ENCODE data around the gene PHLDB2.

PHLDB2 gene

DNA sequence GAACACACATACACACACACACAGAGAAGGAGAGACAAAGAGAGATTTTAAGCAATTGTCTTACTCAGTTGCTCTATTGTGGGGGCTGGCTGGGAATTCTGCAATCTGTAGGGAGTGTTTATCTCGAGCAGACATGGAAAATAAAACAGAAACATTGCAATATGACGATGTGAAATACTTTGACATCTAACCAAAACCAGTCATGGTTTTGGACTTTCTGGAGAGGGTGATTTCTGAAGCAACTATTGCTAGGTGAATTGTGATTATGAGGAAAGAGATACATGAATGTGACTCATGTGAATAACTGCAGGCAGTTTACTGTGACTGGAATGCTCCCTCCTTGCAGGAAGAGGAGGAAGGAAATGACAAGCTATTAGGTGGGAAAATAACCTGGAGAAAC is 12.3 kb upstream of the PHLDB2 start:
- in situ Hi-C loops (cut with HindIII; ENCODE audit: low sequenced_read_pairs) = no loop called here
- no peak for DNase-seq (ENCODE audit: low read depth)
- H3K4me3 ChIP-seq (ENCODE audit: low read depth, low read length) = no peak overlapping the region
- TF ChIP-seq, protein P1, sequence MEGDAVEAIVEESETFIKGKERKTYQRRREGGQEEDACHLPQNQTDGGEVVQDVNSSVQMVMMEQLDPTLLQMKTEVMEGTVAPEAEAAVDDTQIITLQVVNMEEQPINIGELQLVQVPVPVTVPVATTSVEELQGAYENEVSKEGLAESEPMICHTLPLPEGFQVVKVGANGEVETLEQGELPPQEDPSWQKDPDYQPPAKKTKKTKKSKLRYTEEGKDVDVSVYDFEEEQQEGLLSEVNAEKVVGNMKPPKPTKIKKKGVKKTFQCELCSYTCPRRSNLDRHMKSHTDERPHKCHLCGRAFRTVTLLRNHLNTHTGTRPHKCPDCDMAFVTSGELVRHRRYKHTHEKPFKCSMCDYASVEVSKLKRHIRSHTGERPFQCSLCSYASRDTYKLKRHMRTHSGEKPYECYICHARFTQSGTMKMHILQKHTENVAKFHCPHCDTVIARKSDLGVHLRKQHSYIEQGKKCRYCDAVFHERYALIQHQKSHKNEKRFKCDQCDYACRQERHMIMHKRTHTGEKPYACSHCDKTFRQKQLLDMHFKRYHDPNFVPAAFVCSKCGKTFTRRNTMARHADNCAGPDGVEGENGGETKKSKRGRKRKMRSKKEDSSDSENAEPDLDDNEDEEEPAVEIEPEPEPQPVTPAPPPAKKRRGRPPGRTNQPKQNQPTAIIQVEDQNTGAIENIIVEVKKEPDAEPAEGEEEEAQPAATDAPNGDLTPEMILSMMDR (IDR thresholded peaks at IDR 0.05; ENCODE audit: low read depth, low read length, missing control alignments) = no peak

DNA sequence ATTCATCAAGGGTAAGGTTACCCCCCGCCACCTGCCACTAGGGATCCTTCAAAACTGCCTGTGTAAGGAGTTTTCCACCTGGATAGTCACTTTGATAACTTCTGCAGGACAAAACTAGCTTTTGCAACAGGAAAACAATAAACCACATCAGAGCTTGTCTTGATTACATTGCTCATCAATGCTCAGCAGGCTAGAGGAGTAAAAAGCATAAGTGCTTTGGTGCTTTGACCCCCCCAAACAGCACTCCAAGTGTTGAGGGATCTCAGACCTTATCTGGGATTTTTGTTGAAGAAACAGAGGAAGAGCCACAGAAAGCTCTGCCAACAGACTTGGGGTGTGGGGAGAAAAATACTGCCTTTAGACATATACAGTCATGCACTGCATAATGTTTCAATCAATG is 10.8 kb upstream of the PHLDB2 start:
- DNase-seq (ENCODE audit: low read depth) = no peak
- in situ Hi-C loops (cut with HindIII; ENCODE audit: low sequenced_read_pairs) = no loop called here
- no peak overlapping the region for H3K4me3 ChIP-seq (ENCODE audit: low read depth, low read length)
- TF ChIP-seq, protein P1 (IDR thresholded peaks at IDR 0.05; ENCODE audit: low read depth, low read length, missing control alignments) = no peak

DNA sequence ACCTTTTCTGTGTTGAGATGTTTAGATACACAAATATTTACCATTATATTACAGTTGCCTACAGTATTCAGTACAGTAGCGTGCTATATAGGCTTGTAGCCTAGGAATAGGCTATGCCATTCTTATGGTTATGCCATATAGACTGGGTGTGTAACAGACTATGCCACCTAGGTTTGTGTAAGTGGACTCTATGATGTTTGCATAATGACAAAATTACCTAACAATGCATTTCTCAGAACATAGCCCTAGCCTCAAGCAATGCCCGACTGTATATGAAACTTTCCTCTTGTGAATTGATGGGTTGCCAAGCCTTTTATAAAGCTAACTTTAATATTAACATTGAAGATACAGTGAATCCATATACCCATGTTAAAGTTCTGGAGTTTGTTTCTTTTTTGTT is 10.3 kb upstream of the PHLDB2 start:
- in situ Hi-C loops (cut with HindIII; ENCODE audit: low sequenced_read_pairs) = no loop called here

DNA sequence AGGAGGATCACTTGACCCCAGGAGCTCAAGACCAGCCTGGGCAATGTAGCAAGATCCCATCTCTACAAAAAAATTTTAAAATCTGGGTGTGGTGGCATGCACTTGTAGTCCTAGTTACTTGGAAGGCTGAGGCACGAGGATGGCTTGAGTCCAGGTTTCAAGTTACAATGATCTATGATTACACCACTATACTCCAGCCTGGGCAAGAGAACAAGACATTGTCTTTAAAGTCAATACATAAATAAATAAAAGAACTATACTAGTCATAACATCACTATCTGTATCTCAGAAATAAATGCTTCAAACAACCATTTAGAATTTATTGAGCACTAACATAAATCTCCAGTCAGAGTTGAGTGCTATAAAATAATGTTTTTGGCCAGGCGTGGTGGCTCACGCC is 8.5 kb upstream of the PHLDB2 start:
- DNase-seq (ENCODE audit: low read depth) = no peak
- H3K4me3 ChIP-seq (ENCODE audit: low read depth, low read length) = no peak overlapping the region
- in situ Hi-C loops (cut with HindIII; ENCODE audit: low sequenced_read_pairs) = no loop called here
- TF ChIP-seq, protein P1 (IDR thresholded peaks at IDR 0.05; ENCODE audit: low read depth, low read length, missing control alignments) = no peak

More for the DNA sequence above, 10.3 kb upstream of the PHLDB2 start:
- no peak for DNase-seq (ENCODE audit: low read depth)
- TF ChIP-seq, protein P1 (IDR thresholded peaks at IDR 0.05; ENCODE audit: low read depth, low read length, missing control alignments) = no peak
- no peak overlapping the region for H3K4me3 ChIP-seq (ENCODE audit: low read depth, low read length)

DNA sequence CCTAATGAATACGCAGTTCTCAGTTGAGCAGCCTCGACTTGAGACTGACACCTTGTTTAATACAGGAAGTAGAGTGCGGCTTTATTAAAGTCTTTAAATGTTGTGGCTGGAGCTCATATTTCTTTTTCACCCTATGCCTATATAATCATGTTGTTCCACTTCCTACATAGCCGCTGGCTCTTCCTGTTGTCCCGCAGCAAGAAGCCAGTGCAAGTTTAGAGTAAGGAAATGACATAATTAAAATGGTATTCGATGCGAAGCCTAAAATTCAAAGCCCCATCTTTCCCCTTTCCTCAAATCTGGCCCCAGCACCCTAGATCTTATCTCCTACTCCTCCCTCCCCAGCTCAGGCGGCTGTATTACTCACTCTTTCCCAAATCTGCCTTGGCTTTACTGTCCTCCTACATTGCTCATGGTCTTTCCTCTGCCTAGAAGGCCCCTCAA is 7.5 kb upstream of the PHLDB2 start:
- H3K4me3 ChIP-seq (ENCODE audit: low read depth, low read length) = no peak overlapping the region
- TF ChIP-seq, protein P1 (IDR thresholded peaks at IDR 0.05; ENCODE audit: low read depth, low read length, missing control alignments) = no peak
- in situ Hi-C loops (cut with HindIII; ENCODE audit: low sequenced_read_pairs) = no loop called here
- DNase-seq (ENCODE audit: low read depth) = no peak

DNA sequence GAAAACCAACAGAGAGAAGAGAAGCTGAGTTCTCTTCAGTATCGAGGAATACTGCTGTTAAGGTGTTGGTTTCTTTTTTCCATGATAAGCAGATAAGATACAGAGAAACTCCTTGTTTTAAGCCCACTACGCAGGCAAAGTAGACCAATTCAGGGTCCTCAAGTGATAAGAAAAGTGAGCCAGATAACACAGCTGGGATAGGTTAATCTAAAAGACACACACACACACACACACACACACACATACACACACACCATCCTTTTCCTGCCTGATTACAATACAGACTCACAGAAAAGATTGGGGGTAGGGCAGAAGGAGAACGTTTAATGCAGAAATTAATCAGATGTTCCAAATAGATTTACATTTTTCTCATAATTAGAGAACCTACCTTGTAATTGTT is 6.5 kb upstream of the PHLDB2 start:
- DNase-seq (ENCODE audit: low read depth) = no peak
- H3K4me3 ChIP-seq (ENCODE audit: low read depth, low read length) = no peak overlapping the region
- in situ Hi-C loops (cut with HindIII; ENCODE audit: low sequenced_read_pairs) = no loop called here
- TF ChIP-seq, protein P1 (IDR thresholded peaks at IDR 0.05; ENCODE audit: low read depth, low read length, missing control alignments) = no peak

DNA sequence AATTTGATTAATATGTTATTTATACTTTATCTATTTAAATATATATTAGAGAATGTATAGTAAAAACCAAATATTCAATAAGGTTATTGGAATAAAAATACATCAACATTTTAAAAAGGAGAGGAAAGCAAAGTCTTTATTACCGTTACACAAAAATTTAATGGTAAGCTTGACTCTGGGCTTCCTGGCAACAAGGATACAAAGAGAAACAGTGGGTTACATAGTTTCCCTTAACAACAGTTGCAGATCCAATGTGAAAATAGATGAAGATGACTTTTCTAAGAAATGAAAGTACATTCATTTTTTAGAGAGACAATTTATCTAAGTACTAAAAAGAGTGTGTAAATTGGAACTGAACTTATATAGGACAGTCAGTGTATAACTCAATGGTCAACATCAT is 6.0 kb upstream of the PHLDB2 start:
- no peak for DNase-seq (ENCODE audit: low read depth)
- in situ Hi-C loops (cut with HindIII; ENCODE audit: low sequenced_read_pairs) = no loop called here
- H3K4me3 ChIP-seq (ENCODE audit: low read depth, low read length) = no peak overlapping the region
- TF ChIP-seq, protein P1 (IDR thresholded peaks at IDR 0.05; ENCODE audit: low read depth, low read length, missing control alignments) = no peak
